GM23248 (cell line): Measurements from ENCODE around the gene RCOR1.

Experiments used
- EZH2 ChIP-seq: fragments of 200-600 bp; sonication (generic); IDR thresholded peaks from 2 replicates; pipeline ENCODE4 v1.6.1; 2018; ENCODE audit warnings: antibody characterized with exemption, mild to moderate bottlenecking; ENCODE audit not compliant: insufficient read depth, poor library complexity, severe bottlenecking
- EZH2phosphoT487 ChIP-seq: fragments of 200-600 bp; sonication (generic); IDR thresholded peaks from 2 replicates; pipeline ENCODE4 v1.6.1; 2018; ENCODE audit warnings: antibody characterized with exemption, moderate library complexity, mild to moderate bottlenecking, low read depth; ENCODE audit not compliant: insufficient read depth

DNA sequence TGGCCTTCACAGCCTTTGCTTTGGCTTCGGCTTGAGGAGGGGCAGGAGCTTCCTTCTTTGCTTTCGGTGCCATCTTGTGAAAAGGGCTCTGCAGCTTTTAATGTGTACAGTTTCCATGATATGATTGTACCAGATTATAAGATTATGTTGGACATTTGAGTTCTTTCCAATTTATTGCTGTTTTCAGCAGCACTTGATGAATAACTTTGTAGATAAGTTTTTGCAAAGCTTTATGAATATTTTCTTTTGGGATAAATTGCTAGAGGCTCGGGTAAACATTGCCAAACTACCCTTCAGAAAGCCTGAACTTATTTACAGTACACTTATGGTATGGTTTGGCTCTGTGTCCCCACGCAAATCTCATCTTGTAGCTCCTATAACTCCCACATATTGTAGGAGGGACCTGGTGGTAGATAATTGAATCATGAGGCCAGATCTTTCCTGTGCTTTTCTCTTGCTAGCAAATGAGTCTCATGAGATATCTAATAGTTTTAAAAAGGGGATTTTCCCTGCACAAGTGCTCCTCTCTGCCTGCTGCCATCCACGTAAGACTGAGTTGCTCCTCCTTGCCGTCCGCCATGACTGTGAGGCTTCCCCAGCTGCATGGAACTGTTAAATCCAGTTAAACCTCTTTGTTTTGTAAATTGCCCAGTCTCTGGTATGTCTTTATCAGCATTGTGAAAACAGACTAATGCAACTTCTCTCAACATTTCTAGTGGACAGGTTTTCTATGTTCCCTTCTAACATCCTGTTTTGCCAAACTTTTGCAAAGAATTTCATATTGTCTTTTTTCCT is 70.4 kb downstream of the RCOR1 start:
- TF ChIP-seq EZH2 (no peak), EZH2phosphoT487 (no peak)
